ENCODE results near the gene AGA.

Gene AGA

DNA sequence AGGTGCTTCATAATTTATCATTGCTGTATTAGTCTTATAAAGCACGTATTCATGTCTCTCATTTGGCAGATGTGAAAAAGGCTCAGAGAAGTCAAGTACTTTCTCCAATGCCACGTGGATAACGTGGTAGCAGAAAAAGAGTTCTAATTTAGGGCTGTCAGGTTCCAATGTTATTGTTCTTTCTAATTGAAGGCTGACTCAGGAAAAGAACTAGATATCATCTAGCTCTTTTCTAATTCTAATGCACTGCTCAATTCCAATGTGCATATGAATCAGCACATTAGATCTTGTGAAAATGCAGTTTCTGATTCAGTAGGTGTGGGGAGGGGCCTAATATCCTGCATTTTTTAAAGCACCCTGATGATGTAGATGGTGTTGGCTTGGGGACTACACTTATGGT lies 22.8 kb downstream of the AGA start:
- TF ChIP-seq GATA3 (IDR thresholded peaks at IDR 0.05; ENCODE audit: low read depth, low read length) (no peak), GATA2 (IDR thresholded peaks at IDR 0.05; ENCODE audit: low read depth, low read length) (no peak)

DNA sequence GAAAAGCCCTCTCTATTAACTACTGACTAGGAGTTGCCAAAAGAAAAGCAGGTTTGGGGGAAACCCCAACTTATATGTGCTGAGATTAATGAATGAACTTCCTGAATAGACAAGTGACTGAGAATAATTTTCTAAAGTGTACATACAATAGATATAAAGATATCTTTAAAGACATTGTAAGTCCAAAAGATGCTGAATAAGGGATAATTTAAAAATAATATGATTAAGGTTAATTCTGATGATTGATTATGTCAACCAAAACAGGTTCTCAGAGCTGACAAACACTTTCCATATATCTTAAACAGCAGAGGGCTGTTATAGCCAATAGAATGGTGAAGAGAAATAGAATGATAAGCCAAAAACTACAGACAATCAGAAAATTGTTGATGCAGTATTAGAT lies 28.6 kb downstream of the AGA start:
- TF ChIP-seq GATA3 (IDR thresholded peaks at IDR 0.05; ENCODE audit: low read depth, low read length) (no peak), GATA2 (IDR thresholded peaks at IDR 0.05; ENCODE audit: low read depth, low read length) (no peak)

DNA sequence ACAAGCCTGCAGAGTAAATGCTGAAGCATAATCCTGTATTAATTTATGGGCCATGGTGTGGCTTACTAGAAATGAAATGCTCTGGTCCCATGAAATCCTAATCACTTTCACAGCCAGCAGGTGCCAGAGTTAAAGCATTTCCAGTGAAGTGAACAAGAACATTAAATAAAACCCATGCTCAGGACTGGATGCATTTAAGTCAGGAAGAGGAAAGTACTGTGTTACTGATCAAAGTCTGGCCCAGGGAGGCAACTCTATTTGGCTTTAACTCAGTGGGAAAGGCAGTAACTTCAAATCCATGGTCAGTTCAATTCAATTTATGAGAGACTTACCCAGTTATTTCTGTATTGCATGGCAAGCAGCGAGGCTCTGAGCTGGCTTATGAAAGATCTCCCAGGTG lies 29.2 kb downstream of the AGA start:
- TF ChIP-seq GATA3 (IDR thresholded peaks at IDR 0.05; ENCODE audit: low read depth, low read length) (no peak), GATA2 (IDR thresholded peaks at IDR 0.05; ENCODE audit: low read depth, low read length) (no peak)

DNA sequence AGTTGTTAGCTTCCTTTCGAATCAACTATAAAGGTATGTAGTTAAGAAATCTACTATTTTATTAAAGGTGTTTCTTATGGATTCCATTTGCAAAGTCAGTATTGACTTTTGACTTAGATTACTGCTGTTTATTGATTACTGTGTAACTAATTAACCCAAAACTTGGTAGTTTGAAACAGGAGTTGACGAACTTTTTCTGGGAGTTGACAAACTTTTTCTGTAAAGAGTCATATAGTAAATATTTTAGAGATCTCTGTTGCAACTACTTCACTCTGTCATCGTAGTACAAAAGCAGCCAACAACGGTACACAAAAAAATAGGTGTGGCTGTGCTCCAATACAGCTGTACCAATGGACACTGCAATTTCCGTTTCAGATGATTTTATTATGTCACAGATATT lies 30.2 kb downstream of the AGA start:
- TF ChIP-seq GATA2 (IDR thresholded peaks at IDR 0.05; ENCODE audit: low read depth, low read length) (no peak), GATA3 (IDR thresholded peaks at IDR 0.05; ENCODE audit: low read depth, low read length) (no peak)

DNA sequence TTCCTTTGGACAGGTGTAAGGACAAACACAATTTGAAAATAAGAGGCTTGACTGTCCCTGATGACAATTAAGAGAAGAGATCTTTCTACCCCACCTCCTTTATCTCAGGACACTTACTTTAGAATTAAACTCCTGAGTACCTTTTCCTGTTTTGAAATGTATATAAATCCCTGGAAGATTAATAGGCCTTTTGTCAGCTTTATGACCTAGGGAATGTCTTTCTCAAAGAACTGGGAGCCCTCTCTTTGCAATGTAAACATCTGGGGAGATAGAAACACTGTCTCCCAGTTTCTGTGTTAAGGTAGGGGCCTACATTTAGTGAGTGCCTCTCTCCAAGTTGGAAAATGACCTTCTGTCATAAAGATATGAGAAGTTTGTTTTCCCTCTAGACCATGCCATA lies 31.7 kb downstream of the AGA start:
- TF ChIP-seq GATA2 (IDR thresholded peaks at IDR 0.05; ENCODE audit: low read depth, low read length) (no peak), GATA3 (IDR thresholded peaks at IDR 0.05; ENCODE audit: low read depth, low read length) (no peak)

DNA sequence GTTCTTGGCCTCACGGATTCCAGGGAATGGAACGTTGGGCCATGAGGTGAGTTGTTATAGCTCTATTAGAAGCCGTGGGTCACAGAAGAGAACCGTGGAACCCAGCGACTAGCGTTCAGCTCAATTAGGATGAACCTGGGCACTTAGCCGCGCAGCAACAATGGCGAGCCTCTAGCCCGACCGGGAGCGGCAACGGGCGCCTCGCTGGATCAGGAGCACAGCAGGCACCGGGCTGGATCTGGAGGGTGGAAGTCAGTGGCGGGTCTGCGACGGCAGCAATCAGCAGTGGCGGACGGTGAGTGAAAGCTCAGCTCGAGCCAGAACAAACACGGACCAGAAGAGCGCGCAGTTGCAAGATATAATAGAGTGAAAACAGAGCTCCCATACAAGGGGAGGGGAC lies 34.2 kb downstream of the AGA start:
- no peak for TF ChIP-seq GATA3 (IDR thresholded peaks at IDR 0.05; ENCODE audit: low read depth, low read length)

DNA sequence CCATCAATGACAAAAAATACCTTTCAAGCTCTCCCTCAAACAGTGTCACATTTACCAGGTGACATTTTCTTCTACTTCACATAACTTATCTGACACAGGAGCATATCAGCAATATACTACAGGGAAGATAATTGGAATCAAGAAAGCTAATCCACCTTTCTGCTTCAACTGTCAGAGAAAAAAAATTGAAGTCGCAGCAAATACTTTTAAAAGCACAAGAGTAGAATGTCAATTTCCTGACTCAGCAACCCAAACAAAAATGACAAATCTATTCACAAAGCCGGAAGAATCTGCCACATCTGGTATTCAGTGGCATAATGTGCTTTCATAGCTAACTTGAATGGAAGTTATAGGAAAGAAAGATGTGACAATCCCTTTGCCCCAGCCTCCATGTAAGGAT lies 36.7 kb downstream of the AGA start:
- TF ChIP-seq GATA2 (IDR thresholded peaks at IDR 0.05; ENCODE audit: low read depth, low read length) (no peak), GATA3 (IDR thresholded peaks at IDR 0.05; ENCODE audit: low read depth, low read length) (no peak)

DNA sequence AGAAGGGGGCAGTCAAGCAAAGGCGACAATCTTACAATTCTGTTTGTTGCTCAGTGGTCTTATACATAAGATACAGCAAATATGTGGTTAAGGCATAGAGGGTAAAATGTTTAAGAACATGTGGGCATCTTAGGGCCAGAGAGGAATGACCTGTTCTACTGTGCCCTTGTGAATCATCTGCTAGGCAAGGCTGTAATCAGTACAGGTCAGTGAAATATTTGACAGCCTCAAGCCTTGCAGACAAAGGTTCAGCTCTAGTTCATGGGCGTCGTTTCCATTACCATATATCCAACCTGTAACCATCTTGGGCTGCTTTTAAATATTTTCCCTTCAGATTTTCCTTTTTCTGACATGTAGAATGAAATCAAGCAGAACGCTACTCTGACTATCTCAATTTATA lies 37.3 kb downstream of the AGA start:
- TF ChIP-seq GATA2 (IDR thresholded peaks at IDR 0.05; ENCODE audit: low read depth, low read length) (no peak), GATA3 (IDR thresholded peaks at IDR 0.05; ENCODE audit: low read depth, low read length) (no peak)

DNA sequence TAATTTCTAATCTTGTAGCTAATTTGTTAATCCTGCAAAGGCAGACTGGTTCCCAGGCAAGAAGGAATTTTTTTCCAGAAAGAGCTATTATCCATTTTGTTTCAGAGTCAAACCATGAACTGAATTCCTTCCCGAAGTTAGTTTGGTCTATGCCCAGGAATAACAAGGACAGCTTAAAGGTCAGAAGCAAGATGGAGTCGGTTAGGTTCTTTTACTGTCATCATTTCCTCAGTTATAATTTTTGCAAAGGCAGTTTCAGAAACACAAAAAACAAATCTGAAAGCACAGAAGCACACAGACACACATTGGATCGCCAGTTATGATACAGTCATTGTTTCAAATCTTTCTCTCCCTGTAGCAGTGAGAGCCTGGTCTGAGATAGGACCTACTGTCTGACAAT lies 37.9 kb downstream of the AGA start:
- no peak for TF ChIP-seq GATA3 (IDR thresholded peaks at IDR 0.05; ENCODE audit: low read depth, low read length)

DNA sequence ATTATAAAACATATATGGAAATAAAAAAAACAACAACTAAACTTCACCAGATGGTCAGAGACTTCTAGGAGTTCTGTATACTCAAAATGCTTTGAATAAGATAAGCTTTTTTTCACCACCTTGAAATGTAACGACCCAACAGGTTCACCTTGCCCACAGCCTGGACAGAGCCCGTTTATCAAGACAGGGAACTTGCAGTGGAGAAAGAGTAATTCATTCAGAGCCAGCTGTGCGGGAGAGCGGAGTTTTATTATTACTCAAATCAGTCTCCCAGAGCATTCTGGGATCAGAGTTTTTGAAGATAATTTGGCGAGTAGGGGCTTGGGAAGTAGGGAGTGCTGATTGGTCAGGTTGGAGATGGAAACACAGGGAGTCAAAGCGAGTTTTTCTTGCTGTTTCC lies 38.5 kb downstream of the AGA start:
- TF ChIP-seq GATA2 (IDR thresholded peaks at IDR 0.05; ENCODE audit: low read depth, low read length) (no peak), GATA3 (IDR thresholded peaks at IDR 0.05; ENCODE audit: low read depth, low read length) (no peak)

DNA sequence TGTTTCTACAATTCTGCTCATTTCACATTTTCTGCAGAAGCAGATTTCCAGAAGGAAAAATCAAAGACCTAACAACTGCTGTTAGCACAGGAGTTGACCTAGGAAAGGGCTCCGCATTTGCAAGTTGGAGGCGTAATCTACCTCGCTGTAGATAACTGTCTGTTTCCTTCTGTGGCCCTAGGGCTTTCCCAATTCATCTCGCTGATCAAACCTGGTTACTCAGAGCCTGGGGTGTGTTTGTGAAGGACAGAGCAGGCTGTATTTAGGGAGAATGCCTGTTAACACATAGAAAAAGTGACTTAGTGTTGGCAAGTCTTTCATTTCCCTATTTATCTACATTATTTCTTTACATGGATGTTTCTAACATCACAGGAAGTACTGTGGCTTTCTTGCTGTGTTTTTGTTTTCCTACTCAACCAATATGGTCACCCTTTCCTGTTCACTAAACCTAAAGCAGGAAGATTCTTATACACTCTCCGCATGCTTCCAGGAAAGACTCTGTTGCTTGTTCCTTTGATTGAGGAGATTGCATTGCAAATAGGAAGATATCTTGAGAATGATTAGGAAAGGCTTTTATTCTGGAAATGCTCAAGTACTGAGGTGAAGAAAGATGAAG lies 40.5 kb downstream of the AGA start:
- TF ChIP-seq GATA3 (IDR thresholded peaks at IDR 0.05; ENCODE audit: low read depth, low read length) (no peak), GATA2 (IDR thresholded peaks at IDR 0.05; ENCODE audit: low read depth, low read length) (no peak)

DNA sequence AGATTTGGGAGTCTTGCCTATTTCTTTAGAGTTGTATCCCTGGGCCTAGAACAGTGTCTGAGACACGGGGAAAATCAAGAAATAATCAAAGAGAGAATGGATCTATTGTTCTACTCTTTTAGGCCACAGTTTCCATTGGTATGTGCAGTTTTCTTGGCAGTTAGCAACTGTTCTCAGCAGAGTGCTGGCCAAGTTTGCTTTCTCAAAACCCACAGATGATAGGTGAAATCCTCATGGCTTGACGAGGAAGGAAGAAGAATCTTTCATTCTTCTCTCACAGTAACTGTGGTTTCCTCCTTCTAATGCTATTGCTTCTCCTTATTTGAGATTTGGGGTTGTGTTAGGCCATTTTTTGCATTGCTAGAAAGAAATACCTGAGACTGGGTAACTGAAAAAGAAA lies 42.2 kb downstream of the AGA start:
- TF ChIP-seq GATA2 (IDR thresholded peaks at IDR 0.05; ENCODE audit: low read depth, low read length) (no peak), GATA3 (IDR thresholded peaks at IDR 0.05; ENCODE audit: low read depth, low read length) (no peak)

DNA sequence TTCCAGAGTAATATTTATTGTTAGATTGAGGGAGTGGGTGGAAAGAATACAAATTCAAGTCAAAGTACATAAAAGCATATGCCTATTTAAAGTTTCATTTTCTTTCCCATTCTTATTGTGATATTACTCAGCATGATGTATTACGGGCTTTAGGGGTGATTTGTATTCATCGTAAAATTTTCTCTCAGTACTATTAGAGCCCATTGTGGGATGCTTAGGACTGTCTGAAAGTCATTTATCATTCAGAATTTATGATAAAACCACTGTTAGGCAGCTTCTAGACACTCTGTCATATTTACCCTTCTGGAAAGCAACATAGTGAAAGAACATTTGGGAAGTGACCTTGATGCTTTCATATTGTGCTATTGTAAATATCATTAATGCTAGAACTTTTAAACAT lies 45.9 kb downstream of the AGA start:
- TF ChIP-seq GATA3 (IDR thresholded peaks at IDR 0.05; ENCODE audit: low read depth, low read length) (no peak), GATA2 (IDR thresholded peaks at IDR 0.05; ENCODE audit: low read depth, low read length) (no peak)

DNA sequence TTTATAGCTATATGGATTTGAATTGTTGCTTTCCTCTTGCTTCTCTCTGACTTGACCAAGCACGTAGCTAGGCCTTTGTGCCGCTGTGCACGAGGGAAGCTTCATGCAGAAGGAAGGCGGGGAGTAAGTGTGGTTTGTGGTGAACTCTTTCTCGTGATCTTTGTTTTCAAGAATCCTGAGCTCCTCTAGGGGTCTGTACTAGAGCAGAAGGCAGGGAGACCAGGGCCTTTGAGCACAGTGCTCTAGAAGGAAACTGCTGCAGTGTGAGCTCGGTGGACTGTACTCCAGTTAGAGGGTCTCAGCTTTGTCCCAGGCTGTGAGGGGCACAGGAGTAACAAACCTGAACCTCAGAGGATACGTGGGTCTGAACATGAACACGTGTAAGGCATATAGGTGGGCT lies 49.0 kb downstream of the AGA start:
- TF ChIP-seq GATA2 (IDR thresholded peaks at IDR 0.05; ENCODE audit: low read depth, low read length), result no peak
- TF ChIP-seq GATA3 (IDR thresholded peaks at IDR 0.05; ENCODE audit: low read depth, low read length), result no peak

DNA sequence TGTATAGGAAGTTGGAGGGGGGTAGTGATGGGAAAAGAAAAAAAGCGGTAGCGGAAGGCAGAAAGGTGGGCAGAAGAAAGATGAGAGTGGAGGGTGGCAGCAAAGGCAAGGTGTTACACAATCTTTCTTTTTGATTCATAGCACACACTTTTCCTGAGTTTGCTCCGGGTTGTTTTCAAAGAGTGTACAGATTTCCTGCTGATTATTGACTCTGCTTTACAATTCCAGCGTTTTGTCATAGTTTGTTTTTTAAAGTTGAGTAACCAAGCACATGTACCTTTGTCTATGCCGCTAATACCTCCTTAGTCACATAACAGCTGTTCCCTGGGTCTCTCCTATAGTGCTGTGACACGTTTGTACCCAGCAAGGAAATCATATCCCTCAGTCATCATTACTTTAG lies 50.3 kb downstream of the AGA start:
- no peak for TF ChIP-seq GATA3 (IDR thresholded peaks at IDR 0.05; ENCODE audit: low read depth, low read length)
- no peak for TF ChIP-seq GATA2 (IDR thresholded peaks at IDR 0.05; ENCODE audit: low read depth, low read length)

DNA sequence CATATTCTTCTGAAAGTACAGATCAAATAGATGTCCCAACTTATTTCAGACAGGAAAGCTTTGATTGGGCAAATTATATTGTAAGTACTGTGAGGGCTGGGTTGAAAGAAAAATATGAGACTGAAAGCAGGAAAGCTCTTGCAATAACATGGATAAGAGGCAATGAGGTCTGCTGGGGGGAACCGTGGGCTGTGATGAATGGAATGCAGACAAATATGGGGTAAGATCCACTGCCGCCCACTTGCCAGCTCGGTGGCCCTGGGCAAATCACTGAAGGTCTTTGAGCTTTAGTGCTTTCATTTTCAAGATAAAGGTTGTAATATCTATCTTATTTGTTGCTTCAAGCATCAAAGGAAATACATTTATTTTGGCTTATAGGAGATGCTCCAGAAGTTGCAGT lies 51.0 kb downstream of the AGA start:
- TF ChIP-seq GATA2 (IDR thresholded peaks at IDR 0.05; ENCODE audit: low read depth, low read length) (no peak), GATA3 (IDR thresholded peaks at IDR 0.05; ENCODE audit: low read depth, low read length) (no peak)

All from SH-SY5Y (cell line).